ENCODE results near the gene SCYGR3.

SCYGR3 gene

GRCh38 chr2:227623226-227623625 is 8.6 kb upstream of the SCYGR3 start:
- Histone ChIP-seq H2AFZ (ENCODE audit: low read length) (no peak overlapping the region), H3K9me3 (replicated peaks; ENCODE audit: insufficient read depth, low read length) (no peaks in the 10 kb centered on the region), H3K4me3 (ENCODE audit: low read length) (no peak overlapping the region), H3K27ac (ENCODE audit: low read length) (no peak overlapping the region), H4K20me1 (ENCODE audit: insufficient read depth, low read length) (no peaks in the 10 kb centered on the region), H3K9ac (ENCODE audit: low read length) (no peak overlapping the region), H3K4me1 (ENCODE audit: low read length) (no peaks in the 10 kb centered on the region), H3K79me2 (ENCODE audit: low read length) (no peaks in the 10 kb centered on the region), H3F3A (ENCODE audit: insufficient read depth, low read length) (no peaks in the 10 kb centered on the region), H3K36me3 (replicated peaks; ENCODE audit: insufficient read depth, low read length) (no peaks in the 10 kb centered on the region), H3K9me2 (replicated peaks; ENCODE audit: insufficient read depth, low read length) (no peaks in the 10 kb centered on the region), H3K4me2 (ENCODE audit: low read depth, low read length) (no peak overlapping the region), H3K27me3 (replicated peaks; ENCODE audit: insufficient read depth, low read length) (no peaks in the 10 kb centered on the region)
- DNase-seq: no peak
- TF ChIP-seq EZH2phosphoT487 (IDR thresholded peaks at IDR 0.05; ENCODE audit: low read length) (no peak), EZH2 (optimal IDR thresholded peaks at IDR 0.05; ENCODE audit: low read depth, low read length) (no peak), CTCF (IDR thresholded peaks at IDR 0.05; ENCODE audit: low read length) (no peak)

- Histone ChIP-seq H4K20me1 (ENCODE audit: insufficient read depth, low read length) (no peaks in the 10 kb centered on the region), H3K27me3 (replicated peaks; ENCODE audit: insufficient read depth, low read length) (no peaks in the 10 kb centered on the region), H3K4me2 (ENCODE audit: low read depth, low read length) (no peak within 1 kb of the TSS), H2AFZ (ENCODE audit: low read length) (no peak within 1 kb of the TSS), H3K4me3 (ENCODE audit: low read length) (no peak within 1 kb of the TSS), H3K9me2 (replicated peaks; ENCODE audit: insufficient read depth, low read length) (no peaks in the 10 kb centered on the region), H3K27ac (ENCODE audit: low read length) (no peak within 1 kb of the TSS), H3K79me2 (ENCODE audit: low read length) (no peaks in the 10 kb centered on the region), H3K4me1 (ENCODE audit: low read length) (no peaks in the 10 kb centered on the region), H3K9ac (ENCODE audit: low read length) (no peak within 1 kb of the TSS), H3K9me3 (replicated peaks; ENCODE audit: insufficient read depth, low read length) (no peaks in the 10 kb centered on the region), H3F3A (ENCODE audit: insufficient read depth, low read length) (no peaks in the 10 kb centered on the region), H3K36me3 (replicated peaks; ENCODE audit: insufficient read depth, low read length) (no peaks in the 10 kb centered on the region)
- TF ChIP-seq EZH2phosphoT487 (IDR thresholded peaks at IDR 0.05; ENCODE audit: low read length) (no peak), EZH2 (optimal IDR thresholded peaks at IDR 0.05; ENCODE audit: low read depth, low read length) (no peak), CTCF (IDR thresholded peaks at IDR 0.05; ENCODE audit: low read length) (no peak)
- DNase-seq: no peak
Observed at GRCh38 chr2:227617316-227618230, 2.9 kb upstream of the SCYGR3 start, which contains the start of gene SCYGR4. SCYGR4 (plus strand) TSS chr2:227617498; CDS start chr2:227617498, 0 bp downstream.

GRCh38 chr2:227616631-227617030 is 2.0 kb upstream of the SCYGR3 start:
- Histone ChIP-seq H3K9me2 (replicated peaks; ENCODE audit: insufficient read depth, low read length) (no peaks in the 10 kb centered on the region), H3K4me1 (ENCODE audit: low read length) (no peaks in the 10 kb centered on the region), H3K79me2 (ENCODE audit: low read length) (no peaks in the 10 kb centered on the region), H3K4me2 (ENCODE audit: low read depth, low read length) (no peak overlapping the region), H3K9me3 (replicated peaks; ENCODE audit: insufficient read depth, low read length) (no peaks in the 10 kb centered on the region), H3K27me3 (replicated peaks; ENCODE audit: insufficient read depth, low read length) (no peaks in the 10 kb centered on the region), H3K36me3 (replicated peaks; ENCODE audit: insufficient read depth, low read length) (no peaks in the 10 kb centered on the region), H3K4me3 (ENCODE audit: low read length) (no peak overlapping the region), H2AFZ (ENCODE audit: low read length) (no peak overlapping the region), H3K9ac (ENCODE audit: low read length) (no peak overlapping the region), H3F3A (ENCODE audit: insufficient read depth, low read length) (no peaks in the 10 kb centered on the region), H4K20me1 (ENCODE audit: insufficient read depth, low read length) (no peaks in the 10 kb centered on the region), H3K27ac (ENCODE audit: low read length) (no peak overlapping the region)
- TF ChIP-seq EZH2 (optimal IDR thresholded peaks at IDR 0.05; ENCODE audit: low read depth, low read length) (no peak), CTCF (IDR thresholded peaks at IDR 0.05; ENCODE audit: low read length) (no peak), EZH2phosphoT487 (IDR thresholded peaks at IDR 0.05; ENCODE audit: low read length) (no peak)
- no peak for DNase-seq
